Measurements from ENCODE around the gene TMEM178A.

- TF ChIP-seq CTCF (IDR thresholded peaks at IDR 0.05) (no peak), POLR2A (IDR thresholded peaks at IDR 0.05) (no peak), EP300 (IDR thresholded peaks at IDR 0.05) (no peak)
Measured at GRCh38 chr2:39688181-39688580, 22.5 kb downstream of the TMEM178A start.
